Gastroesophageal sphincter (tissue), 3 donors: ENCODE results near the gene POLR3K.

Experiments used
- CTCF ChIP-seq, 4 experiments: fragments of 200-600 bp in 2 of 4; fragments of 450-650 bp in 2 of 4; sonication (generic) in 1 of 4; IDR thresholded peaks; one replicate each; pipeline ENCODE4 v1.5.1; 2017 to 2019; ENCODE audit warnings: antibody characterized with exemption in 4 of 4, mild to moderate bottlenecking in 2 of 4, moderate library complexity in 2 of 4
- POLR2A ChIP-seq, 2 donors: fragments of 450-650 bp; IDR thresholded peaks; one replicate each; pipeline ENCODE4 v1.6.1; 2017; ENCODE audit warnings: antibody characterized with exemption in 2 of 2, mild to moderate bottlenecking in 2 of 2, moderate library complexity in 1 of 2
- POLR2AphosphoS5 ChIP-seq: sonication (generic); formaldehyde crosslinking; IDR thresholded peaks from one replicate; pipeline ENCODE4 v1.6.1; 2017; ENCODE audit warnings: antibody characterized with exemption

- TF ChIP-seq POLR2A (IDR thresholded peaks at IDR 0.05) (no peak), CTCF (IDR thresholded peaks at IDR 0.05) (no peak), POLR2AphosphoS5 (no peak)
Measured at GRCh38 chr16:85407-85782, 32.0 kb upstream of the POLR3K start.
